Measurements from ENCODE around the gene NUP210L.

GRCh38 chr1:153968408-153968807 is 186.5 kb downstream of the NUP210L start:
- TF ChIP-seq CTCF (IDR thresholded peaks at IDR 0.05; ENCODE audit: low read depth, low read length, missing input control) = no peak
- TF ChIP-seq REST (IDR thresholded peaks at IDR 0.05) = no peak
- no peak for TF ChIP-seq SP1 (IDR thresholded peaks at IDR 0.05)
- TF ChIP-seq YY1 (IDR thresholded peaks at IDR 0.05) = no peak
- no peak for TF ChIP-seq HNF4A (conservative IDR thresholded peaks at IDR 0.05)
- TF ChIP-seq MAX (IDR thresholded peaks at IDR 0.05) = no peak
- TF ChIP-seq RXRA (IDR thresholded peaks at IDR 0.05) = no peak
- no peak for TF ChIP-seq JUND (IDR thresholded peaks at IDR 0.05)
- TF ChIP-seq ZBTB33 (IDR thresholded peaks at IDR 0.05) = no peak
- no peak for TF ChIP-seq FOXA1 (IDR thresholded peaks at IDR 0.05)

Measured in liver (tissue), 3 donors.